Mesenchymal stem cell (in vitro differentiated cells and primary cell): Measurements from ENCODE around the gene CAMK2D.

Experiments used
- DNase-seq: peaks from one replicate; pipeline ENCODE4 v3.0.0-alpha.2; 2013
- H2AFZ ChIP-seq: one replicate; pipeline ENCODE4 v1.6.1; 2013; ENCODE audit warnings: low read depth, mild to moderate bottlenecking, control low read depth, inconsistent platforms, low read length, moderate library complexity
- H2AK5ac ChIP-seq: 2 replicates; pipeline ENCODE4 v1.6.1; 2013; ENCODE audit warnings: low read length, moderate library complexity, mild to moderate bottlenecking, inconsistent platforms; ENCODE audit not compliant: severe bottlenecking
- H2BK120ac ChIP-seq: one replicate; pipeline ENCODE4 v1.6.1; 2013; ENCODE audit warnings: low read depth, mild to moderate bottlenecking, inconsistent platforms, low read length, moderate library complexity
- H2BK12ac ChIP-seq, 2 experiments: one replicate each; pipeline ENCODE4 v1.6.1; 2013; ENCODE audit warnings: inconsistent platforms in 2 of 2, low read length in 2 of 2, mild to moderate bottlenecking in 2 of 2, moderate library complexity in 2 of 2, control low read depth in 1 of 2
- H2BK15ac ChIP-seq: one replicate; pipeline ENCODE4 v1.6.1; 2013; ENCODE audit warnings: mild to moderate bottlenecking, low read depth, inconsistent platforms; ENCODE audit not compliant: poor library complexity, severe bottlenecking
- H2BK5ac ChIP-seq: 2 replicates; pipeline ENCODE4 v1.6.1; 2013; ENCODE audit warnings: low read depth, mild to moderate bottlenecking, low read length, control low read depth, inconsistent platforms; ENCODE audit not compliant: poor library complexity, severe bottlenecking
- H3K14ac ChIP-seq, 2 experiments: one replicate each; pipeline ENCODE4 v1.6.1; 2013; ENCODE audit warnings: inconsistent platforms in 2 of 2, low read length in 2 of 2, control low read depth in 1 of 2, mild to moderate bottlenecking in 1 of 2, moderate library complexity in 1 of 2
- H3K18ac ChIP-seq, 2 experiments: one replicate each; pipeline ENCODE4 v1.6.1; 2013; ENCODE audit warnings: inconsistent platforms in 2 of 2, low read length in 2 of 2, control low read depth in 1 of 2, low read depth in 1 of 2, mild to moderate bottlenecking in 1 of 2
- H3K23ac ChIP-seq, 2 experiments: one replicate each; pipeline ENCODE4 v1.6.1; 2013; ENCODE audit warnings: inconsistent platforms in 2 of 2, low read length in 2 of 2, mild to moderate bottlenecking in 2 of 2, moderate library complexity in 2 of 2, control low read depth in 1 of 2
- H3K27ac ChIP-seq: 2 replicates; pipeline ENCODE4 v1.5.1; 2013; ENCODE audit warnings: mild to moderate bottlenecking, moderate library complexity, low read length, control low read depth, inconsistent platforms; ENCODE audit not compliant: poor library complexity, severe bottlenecking
- H3K27me3 ChIP-seq, 2 experiments: 2 replicates each; pipeline versions ENCODE4 v1.6.1 to v1.7.0; 2013; ENCODE audit warnings: low read length in 2 of 2, mild to moderate bottlenecking in 2 of 2, moderate library complexity in 2 of 2, control low read depth in 1 of 2, inconsistent platforms in 1 of 2; ENCODE audit not compliant: control insufficient read depth in 1 of 2, insufficient read depth in 1 of 2
- H3K36me3 ChIP-seq, 2 experiments: 2 replicates each; pipeline versions ENCODE4 v1.6.1 to v1.7.0; 2013; ENCODE audit warnings: low read length in 2 of 2, control low read depth in 1 of 2, inconsistent platforms in 1 of 2, low read depth in 1 of 2, mild to moderate bottlenecking in 1 of 2; ENCODE audit not compliant: insufficient read depth in 2 of 2, control insufficient read depth in 1 of 2
- H3K4ac ChIP-seq, 2 experiments: one replicate each; pipeline ENCODE4 v1.6.1; 2013; ENCODE audit warnings: inconsistent platforms in 2 of 2, low read length in 2 of 2, mild to moderate bottlenecking in 2 of 2, moderate library complexity in 2 of 2, control low read depth in 1 of 2, low read depth in 1 of 2
- H3K4me1 ChIP-seq: 2 replicates; pipeline ENCODE4 v1.6.1; 2013; ENCODE audit warnings: low read depth, low read length, control low read depth; ENCODE audit not compliant: control insufficient read depth, insufficient read depth
- H3K4me2 ChIP-seq: 2 replicates; pipeline ENCODE4 v1.6.1; 2013; ENCODE audit warnings: low read length, mild to moderate bottlenecking, inconsistent platforms; ENCODE audit not compliant: poor library complexity, severe bottlenecking
- H3K4me3 ChIP-seq, 2 experiments: 2 replicates each; pipeline versions ENCODE4 v1.5.1 to v1.7.0; 2013; ENCODE audit warnings: low read length in 2 of 2, mild to moderate bottlenecking in 2 of 2, control low read depth in 1 of 2, low read depth in 1 of 2; ENCODE audit not compliant: insufficient read depth in 1 of 2
- H3K79me1 ChIP-seq: replicated peaks from 2 replicates; pipeline ENCODE4 v1.6.1; 2013; ENCODE audit warnings: mild to moderate bottlenecking, control low read depth, low read length, inconsistent platforms; ENCODE audit not compliant: poor library complexity, severe bottlenecking
- H3K9ac ChIP-seq: 2 replicates; pipeline ENCODE4 v1.7.0; 2013; ENCODE audit warnings: mild to moderate bottlenecking, low read length, moderate library complexity
- H3K9me3 ChIP-seq: 2 replicates; pipeline ENCODE4 v1.7.0; 2013; ENCODE audit warnings: mild to moderate bottlenecking, low read length; ENCODE audit not compliant: control insufficient read depth
- H4K8ac ChIP-seq: one replicate; pipeline ENCODE4 v1.6.1; 2013; ENCODE audit warnings: inconsistent platforms, mild to moderate bottlenecking, low read length, moderate library complexity
- H4K91ac ChIP-seq: one replicate; pipeline ENCODE4 v1.6.1; 2013; ENCODE audit warnings: mild to moderate bottlenecking, low read length, inconsistent platforms
- WGBS: methylation state at CpG from one replicate; pipeline ENCODE4 v1.1.7; 2013; ENCODE audit warnings: mixed read lengths; 5-methylcytosine and 5-hydroxymethylcytosine counted together

The CAMK2D gene

DNA sequence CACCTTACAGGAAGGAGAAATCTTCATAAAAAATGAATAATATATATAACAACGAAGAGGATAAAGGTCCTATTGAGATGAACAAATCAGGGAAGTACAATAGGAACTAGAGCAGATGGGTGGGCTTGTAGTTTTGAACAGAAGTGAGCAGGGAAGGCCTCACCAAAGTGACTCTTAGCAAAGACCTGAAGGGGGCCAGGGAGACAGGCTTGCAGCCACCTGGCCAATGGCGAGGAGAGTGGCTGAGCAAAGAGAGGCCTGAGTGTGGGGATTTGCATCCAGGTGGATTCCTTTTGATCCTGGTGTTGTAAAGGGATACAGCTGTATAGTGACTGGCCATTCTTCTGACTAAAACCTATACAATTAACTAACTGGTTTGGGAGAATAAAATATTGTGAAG is 354.1 kb downstream of the CAMK2D start:
- no peak overlapping the region for H3K23ac ChIP-seq
- H3K18ac ChIP-seq, result no peak overlapping the region
- no peak overlapping the region for H3K4me3 ChIP-seq
- WGBS, result 72% methylated on average over 2 of the region's 2 CpGs
- H4K8ac ChIP-seq, result no peak overlapping the region
- no peaks in the 10 kb centered on the region for H3K79me1 ChIP-seq
- H2BK15ac ChIP-seq, result no peak overlapping the region
- no peaks in the 10 kb centered on the region for H3K9me3 ChIP-seq
- no peak for DNase-seq
- no peak overlapping the region for H2AFZ ChIP-seq
- no peaks in the 10 kb centered on the region for H3K4me1 ChIP-seq
- no peak overlapping the region for H2BK12ac ChIP-seq
- H4K91ac ChIP-seq, result no peak overlapping the region
- H3K27ac ChIP-seq, result no peak overlapping the region
- H3K36me3 ChIP-seq, result no peaks in the 10 kb centered on the region
- no peak overlapping the region for H3K14ac ChIP-seq
- no peak overlapping the region for H2BK120ac ChIP-seq
- no peak overlapping the region for H3K9ac ChIP-seq
- no peak overlapping the region for H3K4me2 ChIP-seq
- H3K4ac ChIP-seq, result no peak overlapping the region
- no peak overlapping the region for H2AK5ac ChIP-seq
- no peaks in the 10 kb centered on the region for H3K27me3 ChIP-seq
- H2BK5ac ChIP-seq, result no peak overlapping the region

- no peak for DNase-seq
- Histone ChIP-seq H3K4me1 (no peaks in the 10 kb centered on the region), H2AK5ac (no peak overlapping the region), H4K8ac (no peak overlapping the region), H3K9ac (no peak overlapping the region), H3K4me2 (no peak overlapping the region), H3K4ac (no peak overlapping the region), H3K9me3 (no peaks in the 10 kb centered on the region), H4K91ac (no peak overlapping the region), H3K36me3 (no peaks in the 10 kb centered on the region), H3K14ac (no peak overlapping the region), H2BK120ac (no peak overlapping the region), H3K27ac (no peak overlapping the region), H2AFZ (no peak overlapping the region), H3K23ac (no peak overlapping the region), H3K79me1 (no peaks in the 10 kb centered on the region), H2BK12ac (peak overlapping the region in 1 of 2 experiments; percentile 54), H2BK15ac (no peak overlapping the region), H3K27me3 (no peaks in the 10 kb centered on the region), H2BK5ac (no peak overlapping the region), H3K18ac (no peak overlapping the region), H3K4me3 (no peak overlapping the region)
- WGBS, result 92% methylated on average over 7 of the region's 7 CpGs
Measured at GRCh38 chr4:113406723-113407016, 354.9 kb downstream of the CAMK2D start.

DNA sequence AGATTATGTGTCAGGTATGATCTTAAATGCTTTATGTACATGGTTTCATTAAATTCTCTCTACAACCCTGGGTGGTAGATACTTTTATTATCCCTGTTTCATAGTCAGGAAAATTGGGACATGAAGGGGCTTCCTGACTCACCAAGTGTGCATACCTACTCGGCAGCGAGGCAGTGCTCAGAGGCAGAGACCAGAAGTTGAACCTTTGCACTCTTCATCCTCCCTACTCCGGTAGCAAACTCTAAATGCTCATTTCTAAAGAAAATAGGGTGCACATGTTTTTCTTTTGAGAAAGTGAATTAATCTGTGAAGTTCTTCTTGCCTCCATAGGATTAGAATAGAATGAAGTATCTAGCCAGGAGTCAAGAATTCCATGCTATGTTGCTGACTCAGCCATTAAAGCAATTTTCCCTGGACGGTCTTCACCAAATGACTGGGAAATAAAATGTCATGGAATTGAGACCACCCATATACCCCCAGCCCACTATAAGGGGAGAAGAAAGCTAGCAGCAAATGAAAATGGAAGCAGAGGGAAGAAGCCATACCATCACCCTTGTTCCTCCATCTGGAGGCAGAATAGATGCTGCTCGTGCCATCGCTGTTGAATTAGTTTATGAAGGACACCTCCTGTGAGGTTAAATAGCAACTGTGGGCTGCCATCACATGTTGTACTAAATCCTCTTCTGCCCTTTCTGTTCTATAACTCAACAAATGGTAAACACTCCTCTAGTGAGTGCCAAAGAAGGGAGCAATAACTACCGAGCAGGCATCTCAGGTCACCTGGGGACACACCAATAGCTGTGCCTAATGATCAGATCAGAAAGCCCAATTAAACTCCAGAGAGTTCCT is 355.4 kb downstream of the CAMK2D start:
- no peak overlapping the region for H3K23ac ChIP-seq
- no peak overlapping the region for H3K4ac ChIP-seq
- H3K27ac ChIP-seq, result no peak overlapping the region
- H2BK12ac ChIP-seq, result peak overlapping the region in 1 of 2 experiments; percentile 54
- H2BK120ac ChIP-seq, result no peak overlapping the region
- H4K91ac ChIP-seq, result no peak overlapping the region
- no peaks in the 10 kb centered on the region for H3K79me1 ChIP-seq
- no peak overlapping the region for H4K8ac ChIP-seq
- no peak for DNase-seq
- H3K14ac ChIP-seq, result no peak overlapping the region
- H3K9me3 ChIP-seq, result no peaks in the 10 kb centered on the region
- no peak overlapping the region for H3K9ac ChIP-seq
- WGBS, result 94% methylated on average over 5 of the region's 7 CpGs
- H2AK5ac ChIP-seq, result no peak overlapping the region
- H3K18ac ChIP-seq, result no peak overlapping the region
- no peaks in the 10 kb centered on the region for H3K27me3 ChIP-seq
- H2AFZ ChIP-seq, result no peak overlapping the region
- no peaks in the 10 kb centered on the region for H3K36me3 ChIP-seq
- H2BK15ac ChIP-seq, result no peak overlapping the region
- no peaks in the 10 kb centered on the region for H3K4me1 ChIP-seq
- no peak overlapping the region for H3K4me3 ChIP-seq
- no peak overlapping the region for H2BK5ac ChIP-seq
- no peak overlapping the region for H3K4me2 ChIP-seq

DNA sequence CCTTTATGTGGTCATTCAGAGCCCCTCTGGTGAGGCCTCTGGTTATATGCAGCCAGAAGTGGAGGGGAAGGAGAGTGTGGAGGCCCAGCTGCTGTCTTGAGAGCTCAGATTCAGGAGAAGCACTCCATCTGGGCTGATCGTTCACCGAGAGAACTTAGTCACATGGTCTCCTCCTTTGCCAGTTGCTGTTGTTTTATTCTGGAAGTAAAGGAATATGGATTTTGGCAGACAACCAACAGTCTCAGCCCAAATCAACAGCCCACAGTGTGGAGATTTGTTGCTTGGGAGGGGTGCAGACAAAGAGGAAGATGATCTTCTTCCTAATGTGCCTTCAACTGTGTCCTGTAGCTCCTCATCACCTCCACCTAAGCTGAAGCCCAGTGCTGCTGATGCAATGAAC is 356.7 kb downstream of the CAMK2D start:
- Histone ChIP-seq H3K79me1 (no peaks in the 10 kb centered on the region), H3K4me1 (no peaks in the 10 kb centered on the region), H3K36me3 (no peaks in the 10 kb centered on the region), H2AFZ (no peak overlapping the region), H2BK12ac (no peak overlapping the region), H2BK15ac (peak overlapping the region; percentile 69), H3K4me2 (no peak overlapping the region), H3K9me3 (no peaks in the 10 kb centered on the region), H3K18ac (peak overlapping the region in 1 of 2 experiments; percentile 79), H4K8ac (no peak overlapping the region), H2BK120ac (no peak overlapping the region), H3K4me3 (no peak overlapping the region), H3K27me3 (no peaks in the 10 kb centered on the region), H2AK5ac (no peak overlapping the region), H3K27ac (no peak overlapping the region), H2BK5ac (no peak overlapping the region), H3K23ac (no peak overlapping the region), H3K9ac (no peak overlapping the region), H3K4ac (peak overlapping the region in 1 of 2 experiments; percentile 64), H4K91ac (peak overlapping the region; percentile 50), H3K14ac (no peak overlapping the region)
- DNase-seq, result no peak
- WGBS, result no CpG with 5 or more reads among the region's 2 CpGs
